Liver (tissue), 9 donors: ENCODE results near the gene FAM120AOS. TPM values are rescaled to one million over a fixed set of nuclear protein-coding genes. Genes with fewer than 3 reads are reported as not detected.

ENCODE experiments used
- DNase-seq: peaks from one replicate; pipeline ENCODE4 v3.0.0-alpha.2; 2017; ENCODE audit warnings: low spot score
- H3K27ac ChIP-seq, 2 donors: one replicate each; pipeline ENCODE4 v1.7.0; 2013; ENCODE audit warnings: inconsistent platforms in 2 of 2, low read length in 2 of 2, control low read depth in 1 of 2, low read depth in 1 of 2, mild to moderate bottlenecking in 1 of 2
- H3K27me3 ChIP-seq, 4 donors: one replicate each; pipeline versions ENCODE4 v1.6.1 to v1.7.0; 2013; ENCODE audit warnings: low read length in 3 of 4, inconsistent platforms in 1 of 4, mild to moderate bottlenecking in 1 of 4, moderate library complexity in 1 of 4; ENCODE audit not compliant: control insufficient read depth in 4 of 4, insufficient read depth in 4 of 4
- H3K36me3 ChIP-seq, 4 donors: one replicate each; pipeline versions ENCODE4 v1.6.1 to v1.7.0; 2013; ENCODE audit warnings: low read length in 3 of 4, mild to moderate bottlenecking in 3 of 4, low read depth in 1 of 4, moderate library complexity in 1 of 4; ENCODE audit not compliant: control insufficient read depth in 4 of 4, insufficient read depth in 3 of 4
- H3K4me1 ChIP-seq, 4 donors: one replicate each; pipeline versions ENCODE4 v1.6.1 to v1.7.0; 2013; ENCODE audit warnings: low read length in 3 of 4, mild to moderate bottlenecking in 3 of 4, moderate library complexity in 1 of 4; ENCODE audit not compliant: control insufficient read depth in 4 of 4, insufficient read depth in 4 of 4
- H3K4me3 ChIP-seq, 3 donors: one replicate each; pipeline versions ENCODE4 v1.6.1 to v1.7.0; 2013; ENCODE audit warnings: low read length in 3 of 3, control low read depth in 1 of 3, low read depth in 1 of 3, mild to moderate bottlenecking in 1 of 3
- H3K9ac ChIP-seq, 2 donors: one replicate each; pipeline ENCODE4 v1.7.0; 2013; ENCODE audit warnings: low read length in 2 of 2, mild to moderate bottlenecking in 2 of 2, moderate library complexity in 2 of 2, control low read depth in 1 of 2, low read depth in 1 of 2
- H3K9me3 ChIP-seq, 4 donors: one replicate each; pipeline versions ENCODE4 v1.6.1 to v1.7.0; 2013; ENCODE audit warnings: low read length in 3 of 4; ENCODE audit not compliant: control insufficient read depth in 4 of 4
- EGR1 ChIP-seq, 2 donors: IDR thresholded peaks; 2 replicates each; pipeline ENCODE4 v1.6.1; 2016 to 2018; ENCODE audit warnings: antibody characterized with exemption in 2 of 2, low read depth in 2 of 2
- FOXA1 ChIP-seq: IDR thresholded peaks from 2 replicates; pipeline ENCODE4 v1.6.1; 2016; ENCODE audit warnings: antibody characterized with exemption
- FOXA2 ChIP-seq: IDR thresholded peaks from 2 replicates; pipeline ENCODE4 v1.6.1; 2016; ENCODE audit warnings: antibody characterized with exemption
- GABPA ChIP-seq, 2 donors: IDR thresholded peaks in 1 of 2; conservative IDR thresholded peaks in 1 of 2; 2 replicates each; pipeline ENCODE4 v1.6.1; 2016; ENCODE audit warnings: antibody characterized with exemption in 2 of 2, mild to moderate bottlenecking in 1 of 2, moderate library complexity in 1 of 2
- HNF4G ChIP-seq: IDR thresholded peaks from 2 replicates; pipeline ENCODE4 v1.6.1; 2016; ENCODE audit warnings: antibody characterized with exemption
- JUND ChIP-seq, 2 donors: IDR thresholded peaks; 2 replicates each; pipeline ENCODE4 v1.6.1; 2016; ENCODE audit warnings: antibody characterized with exemption in 2 of 2
- NR2F2 ChIP-seq: IDR thresholded peaks from 2 replicates; pipeline ENCODE4 v1.6.1; 2016; ENCODE audit warnings: antibody characterized with exemption
- RXRA ChIP-seq, 2 donors: IDR thresholded peaks; 2 replicates each; pipeline ENCODE4 v1.6.1; 2017 to 2018; ENCODE audit warnings: antibody characterized with exemption in 2 of 2, mild to moderate bottlenecking in 1 of 2
- WGBS: extraction: QIAGEN DNeasy Blood & Tissue Kit; methylation state at CpG from one replicate; pipeline ENCODE4 v1.1.7; 2013; 5-methylcytosine and 5-hydroxymethylcytosine counted together
- polyA plus RNA-seq, 2 donors: library from polyadenylated mRNA; stranded (reverse) in 1 of 2; unstranded in 1 of 2; fragments of 200-250 nt in 1 of 2; fragments of >200 nt in 1 of 2; fragmentation: Nextera tagmentation in 1 of 2; extraction: Ambion mirVana in 1 of 2; gene quantifications; one replicate each; pipeline versions ENCODE4 v1.2.1 to v1.2.3, GENCODE V29; 2013 to 2015
- total RNA-seq, 2 donors: library from RNA; depleted of rRNA; stranded (reverse); fragments of >200 nt; gene quantifications; one replicate each; pipeline ENCODE4 v1.2.3, GENCODE V29; 2014
- TF ChIP-seq, protein P1 (sequence below): IDR thresholded peaks from 2 replicates; pipeline ENCODE4 v1.6.1; 2016; ENCODE audit warnings: antibody characterized with exemption
- TF ChIP-seq, protein P2 (sequence below): IDR thresholded peaks from 2 replicates; pipeline ENCODE4 v1.6.1; 2016; ENCODE audit warnings: antibody characterized with exemption
- TF ChIP-seq, protein P3 (sequence below): IDR thresholded peaks from 2 replicates; pipeline ENCODE4 v1.6.1; 2016; ENCODE audit warnings: antibody characterized with exemption, mild to moderate bottlenecking
- TF ChIP-seq, protein P4 (sequence below): fragments of 150-350 bp; IDR thresholded peaks from 2 replicates; pipeline ENCODE4 v1.5.1; 2017; ENCODE audit warnings: improper control_type of control experiment, low read depth, low read length; ENCODE audit not compliant: missing input control
- TF ChIP-seq, protein P5 (sequence below): IDR thresholded peaks from 2 replicates; pipeline ENCODE4 v1.6.1; 2016; ENCODE audit warnings: antibody characterized with exemption
- donor health status: healthy.
- donor health status: healthy.
- donor health status: healthy.
- donor health status: healthy.
- donor health status: healthy.

FAM120AOS gene
- total and polyA plus RNA-seq, 4 donors = 16.4 to 25.0 (median 17.3) TPM

DNA sequence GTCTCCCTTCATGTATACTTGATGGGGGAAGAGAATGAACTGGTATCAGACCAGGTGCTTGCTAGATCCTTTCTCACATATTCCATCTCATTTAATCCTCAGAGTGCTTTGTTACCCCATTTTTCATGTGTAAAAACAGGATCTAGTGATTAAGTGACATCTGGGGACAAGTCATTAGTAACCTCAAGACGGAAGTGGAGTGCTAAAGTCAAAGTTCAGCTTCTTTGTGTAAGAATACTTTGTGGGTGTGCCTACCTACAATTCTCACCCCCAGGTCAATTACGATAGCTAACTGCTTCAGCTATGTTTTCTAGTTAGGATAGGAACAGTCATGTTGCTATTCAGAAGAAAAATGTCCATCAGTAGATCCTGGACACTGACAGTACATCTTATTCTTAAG is 3.1 kb upstream of the FAM120AOS start:
- peaks cover 8 to 50% (median 28%) of the 10 kb centered on the region in 4 donors for H3K4me1 ChIP-seq
- no peak for TF ChIP-seq JUND (IDR thresholded peaks at IDR 0.05)
- TF ChIP-seq, protein P1, sequence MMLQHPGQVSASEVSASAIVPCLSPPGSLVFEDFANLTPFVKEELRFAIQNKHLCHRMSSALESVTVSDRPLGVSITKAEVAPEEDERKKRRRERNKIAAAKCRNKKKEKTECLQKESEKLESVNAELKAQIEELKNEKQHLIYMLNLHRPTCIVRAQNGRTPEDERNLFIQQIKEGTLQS = no peak
- TF ChIP-seq RXRA (IDR thresholded peaks at IDR 0.05) = no peak
- TF ChIP-seq HNF4G = no peak
- no peak for TF ChIP-seq EGR1 (IDR thresholded peaks at IDR 0.05; ENCODE audit: low read depth in 2 of 2)
- TF ChIP-seq GABPA (IDR thresholded peaks at IDR 0.05 in 1 of 2, conservative IDR thresholded peaks at IDR 0.05 in 1 of 2) = no peak
- no peak for TF ChIP-seq FOXA2
- TF ChIP-seq FOXA1 = no peak
- TF ChIP-seq, protein P2, sequence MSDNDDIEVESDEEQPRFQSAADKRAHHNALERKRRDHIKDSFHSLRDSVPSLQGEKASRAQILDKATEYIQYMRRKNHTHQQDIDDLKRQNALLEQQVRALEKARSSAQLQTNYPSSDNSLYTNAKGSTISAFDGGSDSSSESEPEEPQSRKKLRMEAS = no peak
- TF ChIP-seq, protein P3, sequence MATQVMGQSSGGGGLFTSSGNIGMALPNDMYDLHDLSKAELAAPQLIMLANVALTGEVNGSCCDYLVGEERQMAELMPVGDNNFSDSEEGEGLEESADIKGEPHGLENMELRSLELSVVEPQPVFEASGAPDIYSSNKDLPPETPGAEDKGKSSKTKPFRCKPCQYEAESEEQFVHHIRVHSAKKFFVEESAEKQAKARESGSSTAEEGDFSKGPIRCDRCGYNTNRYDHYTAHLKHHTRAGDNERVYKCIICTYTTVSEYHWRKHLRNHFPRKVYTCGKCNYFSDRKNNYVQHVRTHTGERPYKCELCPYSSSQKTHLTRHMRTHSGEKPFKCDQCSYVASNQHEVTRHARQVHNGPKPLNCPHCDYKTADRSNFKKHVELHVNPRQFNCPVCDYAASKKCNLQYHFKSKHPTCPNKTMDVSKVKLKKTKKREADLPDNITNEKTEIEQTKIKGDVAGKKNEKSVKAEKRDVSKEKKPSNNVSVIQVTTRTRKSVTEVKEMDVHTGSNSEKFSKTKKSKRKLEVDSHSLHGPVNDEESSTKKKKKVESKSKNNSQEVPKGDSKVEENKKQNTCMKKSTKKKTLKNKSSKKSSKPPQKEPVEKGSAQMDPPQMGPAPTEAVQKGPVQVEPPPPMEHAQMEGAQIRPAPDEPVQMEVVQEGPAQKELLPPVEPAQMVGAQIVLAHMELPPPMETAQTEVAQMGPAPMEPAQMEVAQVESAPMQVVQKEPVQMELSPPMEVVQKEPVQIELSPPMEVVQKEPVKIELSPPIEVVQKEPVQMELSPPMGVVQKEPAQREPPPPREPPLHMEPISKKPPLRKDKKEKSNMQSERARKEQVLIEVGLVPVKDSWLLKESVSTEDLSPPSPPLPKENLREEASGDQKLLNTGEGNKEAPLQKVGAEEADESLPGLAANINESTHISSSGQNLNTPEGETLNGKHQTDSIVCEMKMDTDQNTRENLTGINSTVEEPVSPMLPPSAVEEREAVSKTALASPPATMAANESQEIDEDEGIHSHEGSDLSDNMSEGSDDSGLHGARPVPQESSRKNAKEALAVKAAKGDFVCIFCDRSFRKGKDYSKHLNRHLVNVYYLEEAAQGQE = no peak
- TF ChIP-seq, protein P4, sequence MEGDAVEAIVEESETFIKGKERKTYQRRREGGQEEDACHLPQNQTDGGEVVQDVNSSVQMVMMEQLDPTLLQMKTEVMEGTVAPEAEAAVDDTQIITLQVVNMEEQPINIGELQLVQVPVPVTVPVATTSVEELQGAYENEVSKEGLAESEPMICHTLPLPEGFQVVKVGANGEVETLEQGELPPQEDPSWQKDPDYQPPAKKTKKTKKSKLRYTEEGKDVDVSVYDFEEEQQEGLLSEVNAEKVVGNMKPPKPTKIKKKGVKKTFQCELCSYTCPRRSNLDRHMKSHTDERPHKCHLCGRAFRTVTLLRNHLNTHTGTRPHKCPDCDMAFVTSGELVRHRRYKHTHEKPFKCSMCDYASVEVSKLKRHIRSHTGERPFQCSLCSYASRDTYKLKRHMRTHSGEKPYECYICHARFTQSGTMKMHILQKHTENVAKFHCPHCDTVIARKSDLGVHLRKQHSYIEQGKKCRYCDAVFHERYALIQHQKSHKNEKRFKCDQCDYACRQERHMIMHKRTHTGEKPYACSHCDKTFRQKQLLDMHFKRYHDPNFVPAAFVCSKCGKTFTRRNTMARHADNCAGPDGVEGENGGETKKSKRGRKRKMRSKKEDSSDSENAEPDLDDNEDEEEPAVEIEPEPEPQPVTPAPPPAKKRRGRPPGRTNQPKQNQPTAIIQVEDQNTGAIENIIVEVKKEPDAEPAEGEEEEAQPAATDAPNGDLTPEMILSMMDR = no peak
- H3K9me3 ChIP-seq = no peaks in the 10 kb centered on the region
- no peaks in the 10 kb centered on the region for H3K36me3 ChIP-seq
- no peak overlapping the region for H3K27ac ChIP-seq
- no peak for DNase-seq
- H3K9ac ChIP-seq = no peak overlapping the region
- H3K4me3 ChIP-seq = no peak overlapping the region
- H3K27me3 ChIP-seq = no peaks in the 10 kb centered on the region
- WGBS = 63% methylated on average over 2 of the region's 2 CpGs

DNA sequence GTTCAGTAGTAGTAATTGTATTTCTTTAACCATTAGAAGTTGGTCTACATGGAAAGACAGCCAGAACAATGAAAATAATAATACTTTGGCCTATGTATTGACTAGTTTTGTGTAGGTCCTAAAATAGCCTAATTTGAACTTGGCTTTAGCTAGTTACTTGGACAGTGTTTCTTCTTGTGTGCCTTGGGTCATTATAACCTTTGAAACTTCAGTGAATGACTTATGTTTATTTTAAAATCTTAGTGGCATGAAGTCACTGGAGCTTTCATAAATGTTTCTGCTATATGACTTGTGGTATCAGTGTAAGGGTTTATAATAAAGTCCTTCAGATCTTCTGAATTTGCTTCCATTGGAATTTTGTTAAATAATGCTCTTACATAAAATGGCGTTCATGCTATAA is 2.6 kb upstream of the FAM120AOS start:
- Histone ChIP-seq H3K27ac (no peak overlapping the region), H3K9ac (no peak overlapping the region), H3K36me3 (no peaks in the 10 kb centered on the region), H3K9me3 (no peaks in the 10 kb centered on the region), H3K4me3 (no peak overlapping the region), H3K27me3 (no peaks in the 10 kb centered on the region), H3K4me1 (peaks cover 8 to 50% (median 28%) of the 10 kb centered on the region in 4 donors)
- TF ChIP-seq RXRA (IDR thresholded peaks at IDR 0.05) (no peak), NR2F2 (no peak)
- TF ChIP-seq, protein P5, sequence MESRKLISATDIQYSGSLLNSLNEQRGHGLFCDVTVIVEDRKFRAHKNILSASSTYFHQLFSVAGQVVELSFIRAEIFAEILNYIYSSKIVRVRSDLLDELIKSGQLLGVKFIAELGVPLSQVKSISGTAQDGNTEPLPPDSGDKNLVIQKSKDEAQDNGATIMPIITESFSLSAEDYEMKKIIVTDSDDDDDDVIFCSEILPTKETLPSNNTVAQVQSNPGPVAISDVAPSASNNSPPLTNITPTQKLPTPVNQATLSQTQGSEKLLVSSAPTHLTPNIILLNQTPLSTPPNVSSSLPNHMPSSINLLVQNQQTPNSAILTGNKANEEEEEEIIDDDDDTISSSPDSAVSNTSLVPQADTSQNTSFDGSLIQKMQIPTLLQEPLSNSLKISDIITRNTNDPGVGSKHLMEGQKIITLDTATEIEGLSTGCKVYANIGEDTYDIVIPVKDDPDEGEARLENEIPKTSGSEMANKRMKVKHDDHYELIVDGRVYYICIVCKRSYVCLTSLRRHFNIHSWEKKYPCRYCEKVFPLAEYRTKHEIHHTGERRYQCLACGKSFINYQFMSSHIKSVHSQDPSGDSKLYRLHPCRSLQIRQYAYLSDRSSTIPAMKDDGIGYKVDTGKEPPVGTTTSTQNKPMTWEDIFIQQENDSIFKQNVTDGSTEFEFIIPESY = no peak
- WGBS = 84% methylated on average over 1 of the region's 1 CpG
- DNase-seq = no peak
